Thyroid gland (tissue), 4 donors: ENCODE measurements around the gene SLC25A44. TPM values are rescaled to one million over a fixed set of nuclear protein-coding genes. Genes with fewer than 3 reads are reported as not detected.

ENCODE experiments used
- DNase-seq, 2 donors: peaks; one replicate each; pipeline ENCODE4 v3.0.0-alpha.2; 2019
- H3K27ac ChIP-seq, 3 donors: fragments of 200-600 bp; sonication (generic); 1 replicate in 2 of 3; 2 replicates in 1 of 3; pipeline ENCODE4 v1.5.1; 2016 to 2019; ENCODE audit warnings: mild to moderate bottlenecking in 1 of 3, moderate library complexity in 1 of 3
- H3K27me3 ChIP-seq: fragments of 200-600 bp; sonication (generic); one replicate; pipeline ENCODE4 v1.5.1; 2019
- H3K36me3 ChIP-seq, 2 donors: fragments of 200-600 bp; sonication (generic); one replicate each; pipeline ENCODE4 v1.5.1; 2016 to 2019
- H3K4me1 ChIP-seq, 2 donors: fragments of 200-600 bp; sonication (generic); one replicate each; pipeline ENCODE4 v1.5.1; 2017 to 2019
- H3K4me3 ChIP-seq, 3 donors: fragments of 200-600 bp; sonication (generic); replicated peaks in 1 of 3; 1 replicate in 2 of 3; 2 replicates in 1 of 3; pipeline ENCODE4 v1.5.1; 2016; ENCODE audit warnings: mild to moderate bottlenecking in 1 of 3
- H3K9me3 ChIP-seq: fragments of 200-600 bp; sonication (generic); one replicate; pipeline ENCODE4 v1.5.1; 2017
- CTCF ChIP-seq, 6 experiments: fragments of 200-600 bp in 3 of 6; fragments of 450-650 bp in 3 of 6; sonication (generic) in 3 of 6; IDR thresholded peaks; one replicate each; pipeline ENCODE4 v1.5.1; 2016 to 2019; ENCODE audit warnings: antibody characterized with exemption in 6 of 6, mild to moderate bottlenecking in 2 of 6, inconsistent platforms in 1 of 6, moderate library complexity in 1 of 6
- POLR2A ChIP-seq, 2 donors: fragments of 450-650 bp; IDR thresholded peaks; one replicate each; pipeline ENCODE4 v1.6.1; 2017; ENCODE audit warnings: antibody characterized with exemption in 2 of 2, mild to moderate bottlenecking in 2 of 2, moderate library complexity in 1 of 2
- WGBS, 2 donors: methylation state at CpG; one replicate each; pipeline ENCODE4 v1.1.5; 2017; 5-methylcytosine and 5-hydroxymethylcytosine counted together
- intact Hi-C: fragments of 100-400 bp; cut with DNase I; formaldehyde crosslinking; loops from one replicate; pipeline ENCODE4 v1.15.1; 2023
- total RNA-seq, 4 donors: library from RNA; depleted of rRNA; stranded (reverse); fragments of >200 nt; gene quantifications; one replicate each; pipeline ENCODE4 v1.2.3, GENCODE V29; 2016

The SLC25A44 gene
- total RNA-seq, 4 donors from 2014 or later, result 14.5 to 19.7 (median 17.7) TPM

GRCh38 chr1:156146769-156147405 is 47.0 kb upstream of the SLC25A44 start:
- H3K36me3 ChIP-seq, result no peaks in the 10 kb centered on the region
- WGBS, 2 donors, result 17 to 23% methylated on average over 7 to 8 of the region's 9 CpGs
- intact Hi-C loops, result loop anchor here (5.0 kb wide), 1 partner anchor 80 kb away; no protein-coding TSS in a partner anchor
- no peak overlapping the region for H3K4me3 ChIP-seq
- H3K9me3 ChIP-seq, result no peaks in the 10 kb centered on the region
- DNase-seq, result peak; percentile 91 to 92
- H3K4me1 ChIP-seq, result peaks cover 19 to 35% of the 10 kb centered on the region in 2 donors
- H3K27ac ChIP-seq, result peak overlapping the region; percentile 70 to 79 (median 71)
- TF ChIP-seq CTCF (IDR thresholded peaks at IDR 0.05) (no peak), POLR2A (IDR thresholded peaks at IDR 0.05) (peak in 1 of 2 donors; percentile 11)
- H3K27me3 ChIP-seq, result no peaks in the 10 kb centered on the region

DNA sequence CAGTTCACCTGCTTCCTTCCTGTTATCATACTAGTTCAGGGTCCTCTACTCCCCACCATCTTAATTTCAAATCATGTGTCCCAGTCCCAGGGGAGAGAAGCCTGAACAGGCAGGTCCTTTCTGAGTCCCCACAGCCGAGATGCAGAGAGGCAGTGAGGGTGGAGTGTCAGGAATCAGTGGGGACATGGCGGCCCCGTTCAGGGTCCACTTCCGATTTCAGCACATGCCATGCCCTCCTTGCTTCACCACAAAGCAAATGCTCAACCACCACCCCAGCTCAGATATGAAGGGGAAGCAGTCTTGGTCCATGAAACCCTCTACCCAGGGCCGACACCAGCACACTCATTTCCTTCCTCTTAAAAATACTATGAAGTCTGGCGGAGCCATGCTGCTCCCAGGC is 45.7 kb upstream of the SLC25A44 start:
- TF ChIP-seq CTCF (IDR thresholded peaks at IDR 0.05) (no peak), POLR2A (IDR thresholded peaks at IDR 0.05) (no peak)
- Histone ChIP-seq H3K27ac (peak overlapping the region in 1 of 3 donors; percentile 70), H3K9me3 (no peaks in the 10 kb centered on the region), H3K27me3 (no peaks in the 10 kb centered on the region), H3K36me3 (no peaks in the 10 kb centered on the region), H3K4me1 (peaks cover 31 to 48% of the 10 kb centered on the region in 2 donors), H3K4me3 (no peak overlapping the region)
- DNase-seq, result no peak
- intact Hi-C loops, result loop anchor here (5.0 kb wide), 1 partner anchor 79 kb away; no protein-coding TSS in a partner anchor
- WGBS, 2 donors, result 68 to 78% methylated on average over 6 of the region's 6 CpGs

GRCh38 chr1:156149374-156150332 is 44.3 kb upstream of the SLC25A44 start:
- intact Hi-C loops, result loop anchor here (5.0 kb wide), 1 partner anchor 78 kb away; no protein-coding TSS in a partner anchor
- no peak for DNase-seq
- Histone ChIP-seq H3K4me3 (no peak overlapping the region), H3K4me1 (peaks cover 41 to 63% of the 10 kb centered on the region in 2 donors), H3K36me3 (no peaks in the 10 kb centered on the region), H3K27me3 (no peaks in the 10 kb centered on the region), H3K27ac (no peak overlapping the region), H3K9me3 (no peaks in the 10 kb centered on the region)
- WGBS, 2 donors, result 46% methylated on average over 19 to 20 of the region's 20 CpGs
- TF ChIP-seq CTCF (IDR thresholded peaks at IDR 0.05) (no peak), POLR2A (IDR thresholded peaks at IDR 0.05) (no peak)

GRCh38 chr1:156150333-156151011 is 43.4 kb upstream of the SLC25A44 start:
- intact Hi-C loops, result no loop called here
- H3K9me3 ChIP-seq, result no peaks in the 10 kb centered on the region
- no peaks in the 10 kb centered on the region for H3K36me3 ChIP-seq
- peak overlapping the region in 2 of 3 donors; percentile 46 to 81 for H3K27ac ChIP-seq
- H3K4me3 ChIP-seq, result no peak overlapping the region
- H3K27me3 ChIP-seq, result no peaks in the 10 kb centered on the region
- TF ChIP-seq POLR2A (IDR thresholded peaks at IDR 0.05), result no peak
- no peak for TF ChIP-seq CTCF (IDR thresholded peaks at IDR 0.05)
- no peak for DNase-seq
- peaks cover 41 to 64% of the 10 kb centered on the region in 2 donors for H3K4me1 ChIP-seq
- 45 to 51% methylated on average over 10 of the region's 10 CpGs for WGBS, 2 donors
